Measurements from ENCODE around the gene BTNL9. TPM values are rescaled to one million over a fixed set of nuclear protein-coding genes. Genes with fewer than 3 reads are reported as not detected.

Gene BTNL9
- total and polyA plus RNA-seq, 4 donors: 3.6 to 16.3 (median 10.0) TPM

GRCh38 chr5:181027452-181028031 lies 12.5 kb upstream of the BTNL9 start:
- Histone ChIP-seq H3K36me3 (ENCODE audit: control insufficient read depth, insufficient read depth, low read length) (no peaks in the 10 kb centered on the region), H3K4me3 (ENCODE audit: low read depth, low read length) (no peak overlapping the region), H3K4me1 (ENCODE audit: control insufficient read depth, insufficient read depth, low read length) (no peaks in the 10 kb centered on the region), H3K27ac (ENCODE audit: low read depth, low read length) (no peak overlapping the region), H3K27me3 (ENCODE audit: control insufficient read depth, insufficient read depth, low read length) (no peaks in the 10 kb centered on the region), H3K9me3 (ENCODE audit: control insufficient read depth, insufficient read depth, low read length) (no peaks in the 10 kb centered on the region)
- 95% methylated on average over 9 of the region's 11 CpGs for WGBS (ENCODE audit: insufficient coverage)
- DNase-seq (ENCODE audit: low read depth in 4 of 6, low spot score in 6 of 6): no peak

- DNase-seq (ENCODE audit: low read depth in 4 of 6, low spot score in 6 of 6): no peak
Measured at GRCh38 chr5:181028032-181028819, 11.8 kb upstream of the BTNL9 start.

GRCh38 chr5:181031716-181032115 lies 8.3 kb upstream of the BTNL9 start:
- WGBS (ENCODE audit: insufficient coverage): 96% methylated on average over 3 of the region's 3 CpGs
- Histone ChIP-seq H3K36me3 (ENCODE audit: control insufficient read depth, insufficient read depth, low read length) (no peaks in the 10 kb centered on the region), H3K9me3 (ENCODE audit: control insufficient read depth, insufficient read depth, low read length) (no peaks in the 10 kb centered on the region), H3K4me1 (ENCODE audit: control insufficient read depth, insufficient read depth, low read length) (peaks cover 3% of the 10 kb centered on the region), H3K4me3 (ENCODE audit: low read depth, low read length) (no peak overlapping the region), H3K27ac (ENCODE audit: low read depth, low read length) (no peak overlapping the region), H3K27me3 (ENCODE audit: control insufficient read depth, insufficient read depth, low read length) (no peaks in the 10 kb centered on the region)
- DNase-seq (ENCODE audit: low read depth in 4 of 6, low spot score in 6 of 6): no peak

More at GRCh38 chr5:181028032-181028819, 11.8 kb upstream of the BTNL9 start:
- H3K36me3 ChIP-seq (ENCODE audit: control insufficient read depth, insufficient read depth, low read length): no peaks in the 10 kb centered on the region
- H3K4me3 ChIP-seq (ENCODE audit: low read depth, low read length): no peak overlapping the region
- H3K4me1 ChIP-seq (ENCODE audit: control insufficient read depth, insufficient read depth, low read length): no peaks in the 10 kb centered on the region
- no peaks in the 10 kb centered on the region for H3K27me3 ChIP-seq (ENCODE audit: control insufficient read depth, insufficient read depth, low read length)
- H3K9me3 ChIP-seq (ENCODE audit: control insufficient read depth, insufficient read depth, low read length): no peaks in the 10 kb centered on the region
- no peak overlapping the region for H3K27ac ChIP-seq (ENCODE audit: low read depth, low read length)
- 79% methylated on average over 21 of the region's 26 CpGs for WGBS (ENCODE audit: insufficient coverage)

- H3K27ac ChIP-seq (ENCODE audit: low read depth, low read length): no peak overlapping the region
- no peaks in the 10 kb centered on the region for H3K9me3 ChIP-seq (ENCODE audit: control insufficient read depth, insufficient read depth, low read length)
- H3K4me1 ChIP-seq (ENCODE audit: control insufficient read depth, insufficient read depth, low read length): peaks cover 4% of the 10 kb centered on the region
- 73% methylated on average over 16 of the region's 20 CpGs for WGBS (ENCODE audit: insufficient coverage)
- no peak for DNase-seq (ENCODE audit: low read depth in 4 of 6, low spot score in 6 of 6)
- H3K36me3 ChIP-seq (ENCODE audit: control insufficient read depth, insufficient read depth, low read length): no peaks in the 10 kb centered on the region
- H3K4me3 ChIP-seq (ENCODE audit: low read depth, low read length): no peak overlapping the region
- peaks cover 2% of the 10 kb centered on the region for H3K27me3 ChIP-seq (ENCODE audit: control insufficient read depth, insufficient read depth, low read length)
Measured at GRCh38 chr5:181035991-181036815, 3.9 kb upstream of the BTNL9 start.

- Histone ChIP-seq H3K36me3 (ENCODE audit: control insufficient read depth, insufficient read depth, low read length) (no peaks in the 10 kb centered on the region), H3K9me3 (ENCODE audit: control insufficient read depth, insufficient read depth, low read length) (no peaks in the 10 kb centered on the region), H3K27ac (ENCODE audit: low read depth, low read length) (no peak overlapping the region), H3K27me3 (ENCODE audit: control insufficient read depth, insufficient read depth, low read length) (peaks cover 3% of the 10 kb centered on the region), H3K4me3 (ENCODE audit: low read depth, low read length) (no peak overlapping the region), H3K4me1 (ENCODE audit: control insufficient read depth, insufficient read depth, low read length) (peaks cover 4% of the 10 kb centered on the region)
- 86% methylated on average over 13 of the region's 13 CpGs for WGBS (ENCODE audit: insufficient coverage)
- no peak for DNase-seq (ENCODE audit: low read depth in 4 of 6, low spot score in 6 of 6)
Measured at GRCh38 chr5:181036816-181037364, 3.2 kb upstream of the BTNL9 start.

GRCh38 chr5:181037365-181037861 lies 2.7 kb upstream of the BTNL9 start:
- no peak overlapping the region for H3K4me3 ChIP-seq (ENCODE audit: low read depth, low read length)
- H3K27me3 ChIP-seq (ENCODE audit: control insufficient read depth, insufficient read depth, low read length): peaks cover 8% of the 10 kb centered on the region
- H3K27ac ChIP-seq (ENCODE audit: low read depth, low read length): no peak overlapping the region
- H3K9me3 ChIP-seq (ENCODE audit: control insufficient read depth, insufficient read depth, low read length): no peaks in the 10 kb centered on the region
- 85% methylated on average over 4 of the region's 4 CpGs for WGBS (ENCODE audit: insufficient coverage)
- no peaks in the 10 kb centered on the region for H3K36me3 ChIP-seq (ENCODE audit: control insufficient read depth, insufficient read depth, low read length)
- H3K4me1 ChIP-seq (ENCODE audit: control insufficient read depth, insufficient read depth, low read length): peaks cover 4% of the 10 kb centered on the region
- no peak for DNase-seq (ENCODE audit: low read depth in 4 of 6, low spot score in 6 of 6)

- Histone ChIP-seq H3K27ac (ENCODE audit: low read depth, low read length) (no peak overlapping the region), H3K4me1 (ENCODE audit: control insufficient read depth, insufficient read depth, low read length) (peaks cover 4% of the 10 kb centered on the region), H3K27me3 (ENCODE audit: control insufficient read depth, insufficient read depth, low read length) (peaks cover 8% of the 10 kb centered on the region), H3K36me3 (ENCODE audit: control insufficient read depth, insufficient read depth, low read length) (no peaks in the 10 kb centered on the region), H3K4me3 (ENCODE audit: low read depth, low read length) (no peak overlapping the region), H3K9me3 (ENCODE audit: control insufficient read depth, insufficient read depth, low read length) (no peaks in the 10 kb centered on the region)
- 80% methylated on average over 1 of the region's 8 CpGs for WGBS (ENCODE audit: insufficient coverage)
- DNase-seq (ENCODE audit: low read depth in 4 of 6, low spot score in 6 of 6): no peak
Measured at GRCh38 chr5:181039471-181039870, 595 bp upstream of the BTNL9 start.

GRCh38 chr5:181040631-181040945 lies 522 bp downstream of the BTNL9 start:
- no peak for DNase-seq (ENCODE audit: low read depth in 4 of 6, low spot score in 6 of 6)
- 96% methylated on average over 3 of the region's 8 CpGs for WGBS (ENCODE audit: insufficient coverage)
- no peak overlapping the region for H3K4me3 ChIP-seq (ENCODE audit: low read depth, low read length)
- no peaks in the 10 kb centered on the region for H3K36me3 ChIP-seq (ENCODE audit: control insufficient read depth, insufficient read depth, low read length)
- peaks cover 4% of the 10 kb centered on the region for H3K4me1 ChIP-seq (ENCODE audit: control insufficient read depth, insufficient read depth, low read length)
- peaks cover 8% of the 10 kb centered on the region for H3K27me3 ChIP-seq (ENCODE audit: control insufficient read depth, insufficient read depth, low read length)
- H3K27ac ChIP-seq (ENCODE audit: low read depth, low read length): no peak overlapping the region
- H3K9me3 ChIP-seq (ENCODE audit: control insufficient read depth, insufficient read depth, low read length): no peaks in the 10 kb centered on the region

- no peak for DNase-seq (ENCODE audit: low read depth in 4 of 6, low spot score in 6 of 6)
- Histone ChIP-seq H3K27me3 (ENCODE audit: control insufficient read depth, insufficient read depth, low read length) (peaks cover 8% of the 10 kb centered on the region), H3K4me1 (ENCODE audit: control insufficient read depth, insufficient read depth, low read length) (peaks cover 4% of the 10 kb centered on the region), H3K36me3 (ENCODE audit: control insufficient read depth, insufficient read depth, low read length) (no peaks in the 10 kb centered on the region), H3K9me3 (ENCODE audit: control insufficient read depth, insufficient read depth, low read length) (no peaks in the 10 kb centered on the region), H3K27ac (ENCODE audit: low read depth, low read length) (no peak overlapping the region), H3K4me3 (ENCODE audit: low read depth, low read length) (no peak overlapping the region)
- WGBS (ENCODE audit: insufficient coverage): 63% methylated on average over 6 of the region's 6 CpGs
Measured at GRCh38 chr5:181041043-181041442, 977 bp downstream of the BTNL9 start.

Data from spinal cord (tissue), 10 donors.